ENCODE data around the gene PCSK5. TPM values are rescaled to one million over a fixed set of nuclear protein-coding genes. Genes with fewer than 3 reads are reported as not detected.
"Not testable (repeated sequence)": the region's sequence is repeated elsewhere in the genome, so short reads cannot be mapped to it uniquely, and the experiment has no call there.

PCSK5 gene
- total and polyA plus RNA-seq, 3 experiments from 2014 or later, result 1.6 to 1.9 (median 1.8) TPM

GRCh38 chr9:76302543-76302942 is 412.1 kb downstream of the PCSK5 start:
- Histone ChIP-seq H3K4me3 (ENCODE audit: low read length) (no peak overlapping the region), H3K27ac (ENCODE audit: low read depth, low read length) (no peak overlapping the region), H3K27me3 (ENCODE audit: insufficient read depth, low read length, poor library complexity, severe bottlenecking) (no peaks in the 10 kb centered on the region), H3K36me3 (ENCODE audit: insufficient read depth, low read length) (no peaks in the 10 kb centered on the region), H3K9me3 (ENCODE audit: low read length) (no peaks in the 10 kb centered on the region), H3K4me1 (ENCODE audit: insufficient read depth, low read length) (no peaks in the 10 kb centered on the region)
- H3K4me1 Mint-ChIP-seq, result peaks cover 0 to 2% (median 0%) of the 10 kb centered on the region in 3 donors
- ChIA-PET CTCF (interaction anchor here (0.7 to 2.1 kb wide), 11 partner anchors 10 to 1040 kb away, joined by 3 to 9 read pairs (median 3); no protein-coding TSS in a partner anchor), POLR2A (no interaction called here)
- H3K36me3 Mint-ChIP-seq, result no peaks in the 10 kb centered on the region
- DNase-seq, result no peak
- no peak overlapping the region for H3K27ac Mint-ChIP-seq
- H3K9me3 Mint-ChIP-seq, result no peaks in the 10 kb centered on the region
- no peak overlapping the region for H3K4me3 Mint-ChIP-seq
- H3K27me3 Mint-ChIP-seq, result peaks cover 4 to 13% of the 10 kb centered on the region in 2 donors

GRCh38 chr9:76302947-76303550 is 412.6 kb downstream of the PCSK5 start:
- H3K9me3 ChIP-seq (ENCODE audit: low read length), result no peaks in the 10 kb centered on the region
- H3K36me3 ChIP-seq (ENCODE audit: insufficient read depth, low read length), result no peaks in the 10 kb centered on the region
- Mint-ChIP-seq H3K27ac (no peak overlapping the region), H3K9me3 (no peaks in the 10 kb centered on the region), H3K36me3 (no peaks in the 10 kb centered on the region), H3K4me3 (no peak overlapping the region), H3K27me3 (peaks cover 4 to 13% of the 10 kb centered on the region in 2 donors), H3K4me1 (no peaks in the 10 kb centered on the region)
- H3K4me1 ChIP-seq (ENCODE audit: insufficient read depth, low read length), result no peaks in the 10 kb centered on the region
- peak in 2 of 5 donors; percentile 9 to 39 for DNase-seq
- ChIA-PET POLR2A (no interaction called here), CTCF (interaction anchor here (0.7 to 2.1 kb wide), 11 partner anchors 8 to 1040 kb away, joined by 3 to 9 read pairs (median 3); no protein-coding TSS in a partner anchor)
- no peak overlapping the region for H3K4me3 ChIP-seq (ENCODE audit: low read length)
- no peaks in the 10 kb centered on the region for H3K27me3 ChIP-seq (ENCODE audit: insufficient read depth, low read length, poor library complexity, severe bottlenecking)
- no peak overlapping the region for H3K27ac ChIP-seq (ENCODE audit: low read depth, low read length)

GRCh38 chr9:76307047-76307446 is 416.6 kb downstream of the PCSK5 start:
- POLR2A ChIA-PET; H3K9me3 ChIP-seq (ENCODE audit: low read length); H3K27me3 ChIP-seq (ENCODE audit: insufficient read depth, low read length, poor library complexity, severe bottlenecking); H3K36me3 Mint-ChIP-seq; H3K27ac Mint-ChIP-seq; H3K4me3 Mint-ChIP-seq; CTCF ChIA-PET; H3K9me3 Mint-ChIP-seq; DNase-seq; H3K4me1 ChIP-seq (ENCODE audit: insufficient read depth, low read length); H3K4me3 ChIP-seq (ENCODE audit: low read length); H3K4me1 Mint-ChIP-seq; H3K36me3 ChIP-seq (ENCODE audit: insufficient read depth, low read length); H3K27ac ChIP-seq (ENCODE audit: low read depth, low read length): not testable (repeated sequence)
- H3K27me3 Mint-ChIP-seq, result peaks cover 6 to 42% of the 10 kb centered on the region in 2 donors

GRCh38 chr9:76310577-76310976 is 420.1 kb downstream of the PCSK5 start:
- Mint-ChIP-seq H3K27ac (no peak overlapping the region), H3K9me3 (no peaks in the 10 kb centered on the region), H3K4me1 (no peaks in the 10 kb centered on the region), H3K36me3 (no peaks in the 10 kb centered on the region), H3K4me3 (no peak overlapping the region), H3K27me3 (peaks cover 6 to 43% of the 10 kb centered on the region in 2 donors)
- no peaks in the 10 kb centered on the region for H3K9me3 ChIP-seq (ENCODE audit: low read length)
- DNase-seq, result no peak
- CTCF ChIA-PET, result no interaction called here
- H3K4me3 ChIP-seq (ENCODE audit: low read length), result no peak overlapping the region
- H3K27ac ChIP-seq (ENCODE audit: low read depth, low read length), result no peak overlapping the region
- no peaks in the 10 kb centered on the region for H3K4me1 ChIP-seq (ENCODE audit: insufficient read depth, low read length)
- H3K36me3 ChIP-seq (ENCODE audit: insufficient read depth, low read length), result no peaks in the 10 kb centered on the region
- H3K27me3 ChIP-seq (ENCODE audit: insufficient read depth, low read length, poor library complexity, severe bottlenecking), result no peaks in the 10 kb centered on the region
- POLR2A ChIA-PET, result no interaction called here

- no peak for DNase-seq
- Histone ChIP-seq H3K9me3 (ENCODE audit: low read length) (no peaks in the 10 kb centered on the region), H3K27me3 (ENCODE audit: insufficient read depth, low read length, poor library complexity, severe bottlenecking) (no peaks in the 10 kb centered on the region), H3K27ac (ENCODE audit: low read depth, low read length) (no peak overlapping the region), H3K4me3 (ENCODE audit: low read length) (no peak overlapping the region), H3K4me1 (ENCODE audit: insufficient read depth, low read length) (no peaks in the 10 kb centered on the region), H3K36me3 (ENCODE audit: insufficient read depth, low read length) (no peaks in the 10 kb centered on the region)
- Mint-ChIP-seq H3K4me1 (no peaks in the 10 kb centered on the region), H3K9me3 (no peaks in the 10 kb centered on the region), H3K36me3 (no peaks in the 10 kb centered on the region), H3K4me3 (no peak overlapping the region), H3K27me3 (peaks cover 6 to 43% of the 10 kb centered on the region in 2 donors), H3K27ac (no peak overlapping the region)
- POLR2A ChIA-PET, result no interaction called here
- CTCF ChIA-PET, result no interaction called here
Measured at GRCh38 chr9:76310991-76311390, 420.5 kb downstream of the PCSK5 start.

GRCh38 chr9:76311537-76311936 is 421.1 kb downstream of the PCSK5 start:
- Histone ChIP-seq H3K4me1 (ENCODE audit: insufficient read depth, low read length) (no peaks in the 10 kb centered on the region), H3K27ac (ENCODE audit: low read depth, low read length) (no peak overlapping the region), H3K36me3 (ENCODE audit: insufficient read depth, low read length) (no peaks in the 10 kb centered on the region), H3K9me3 (ENCODE audit: low read length) (no peaks in the 10 kb centered on the region), H3K4me3 (ENCODE audit: low read length) (no peak overlapping the region), H3K27me3 (ENCODE audit: insufficient read depth, low read length, poor library complexity, severe bottlenecking) (no peaks in the 10 kb centered on the region)
- no peaks in the 10 kb centered on the region for H3K9me3 Mint-ChIP-seq
- H3K27me3 Mint-ChIP-seq, result peaks cover 6 to 43% of the 10 kb centered on the region in 2 donors
- ChIA-PET CTCF (no interaction called here), POLR2A (no interaction called here)
- no peak overlapping the region for H3K4me3 Mint-ChIP-seq
- no peaks in the 10 kb centered on the region for H3K4me1 Mint-ChIP-seq
- DNase-seq, result no peak
- no peaks in the 10 kb centered on the region for H3K36me3 Mint-ChIP-seq
- no peak overlapping the region for H3K27ac Mint-ChIP-seq

- Mint-ChIP-seq H3K9me3 (no peaks in the 10 kb centered on the region), H3K4me1 (no peaks in the 10 kb centered on the region), H3K27me3 (peaks cover 3 to 26% of the 10 kb centered on the region in 2 donors), H3K4me3 (no peak overlapping the region), H3K36me3 (no peaks in the 10 kb centered on the region), H3K27ac (no peak overlapping the region)
- no peak overlapping the region for H3K27ac ChIP-seq (ENCODE audit: low read depth, low read length)
- H3K36me3 ChIP-seq (ENCODE audit: insufficient read depth, low read length), result no peaks in the 10 kb centered on the region
- DNase-seq, result no peak
- ChIA-PET CTCF (interaction anchor here (1.7 kb wide), 1 partner anchor 17 kb away, joined by 3 read pairs; no protein-coding TSS in a partner anchor), POLR2A (no interaction called here)
- no peak overlapping the region for H3K4me3 ChIP-seq (ENCODE audit: low read length)
- no peaks in the 10 kb centered on the region for H3K9me3 ChIP-seq (ENCODE audit: low read length)
- no peaks in the 10 kb centered on the region for H3K27me3 ChIP-seq (ENCODE audit: insufficient read depth, low read length, poor library complexity, severe bottlenecking)
- no peaks in the 10 kb centered on the region for H3K4me1 ChIP-seq (ENCODE audit: insufficient read depth, low read length)
Measured at GRCh38 chr9:76313771-76314170, 423.3 kb downstream of the PCSK5 start.

- Mint-ChIP-seq H3K27ac (no peak overlapping the region), H3K4me3 (no peak overlapping the region), H3K4me1 (no peaks in the 10 kb centered on the region), H3K36me3 (no peaks in the 10 kb centered on the region), H3K9me3 (no peaks in the 10 kb centered on the region), H3K27me3 (peaks cover 6 to 22% of the 10 kb centered on the region in 2 donors)
- H3K27ac ChIP-seq (ENCODE audit: low read depth, low read length), result no peak overlapping the region
- H3K9me3 ChIP-seq (ENCODE audit: low read length), result no peaks in the 10 kb centered on the region
- DNase-seq, result no peak
- no peak overlapping the region for H3K4me3 ChIP-seq (ENCODE audit: low read length)
- no peaks in the 10 kb centered on the region for H3K4me1 ChIP-seq (ENCODE audit: insufficient read depth, low read length)
- H3K36me3 ChIP-seq (ENCODE audit: insufficient read depth, low read length), result no peaks in the 10 kb centered on the region
- ChIA-PET CTCF (interaction anchor here (1.6 kb wide), 1 partner anchor 12 kb away, joined by 3 read pairs; no protein-coding TSS in a partner anchor), POLR2A (no interaction called here)
- no peaks in the 10 kb centered on the region for H3K27me3 ChIP-seq (ENCODE audit: insufficient read depth, low read length, poor library complexity, severe bottlenecking)
Measured at GRCh38 chr9:76314321-76314720, 423.8 kb downstream of the PCSK5 start.
